Dermis blood vessel endothelial cell (primary cell): ENCODE measurements around the gene KCNT2. TPM values are rescaled to one million over a fixed set of nuclear protein-coding genes. Genes with fewer than 3 reads are reported as not detected.

Source experiments
- DNase-seq: peaks from one replicate; pipeline ENCODE4 v3.0.0; 2010
- total RNA-seq: library from RNA; depleted of rRNA; stranded (reverse); fragments of >200 nt; gene quantifications from 2 replicates; pipeline ENCODE4 v1.2.3, GENCODE V29; 2014

KCNT2 gene
- total RNA-seq, 1 donor from 2014 or later = 0.17 TPM

- no peak for DNase-seq
These were observed 162.5 kb downstream of the KCNT2 start for GRCh38 chr1:196445775-196446174.

DNA sequence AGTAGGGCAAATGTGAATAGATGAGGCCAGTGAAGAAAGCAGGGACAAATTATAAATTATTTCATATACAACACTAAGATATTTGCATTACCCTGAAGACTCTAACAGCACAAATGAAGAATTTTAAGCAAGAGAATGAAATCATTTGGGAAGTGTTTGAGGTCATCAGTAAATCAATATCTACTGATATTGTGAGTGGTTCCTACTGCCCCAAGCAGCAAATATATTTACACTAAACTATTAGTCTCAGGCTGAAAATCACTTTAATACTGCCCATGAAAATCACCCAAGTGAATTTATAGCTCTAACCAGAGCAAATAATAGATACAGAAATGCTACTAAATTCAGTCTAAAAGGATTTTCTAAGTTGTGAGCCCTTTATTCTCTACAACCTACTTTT lies 163.6 kb downstream of the KCNT2 start:
- DNase-seq = no peak

DNA sequence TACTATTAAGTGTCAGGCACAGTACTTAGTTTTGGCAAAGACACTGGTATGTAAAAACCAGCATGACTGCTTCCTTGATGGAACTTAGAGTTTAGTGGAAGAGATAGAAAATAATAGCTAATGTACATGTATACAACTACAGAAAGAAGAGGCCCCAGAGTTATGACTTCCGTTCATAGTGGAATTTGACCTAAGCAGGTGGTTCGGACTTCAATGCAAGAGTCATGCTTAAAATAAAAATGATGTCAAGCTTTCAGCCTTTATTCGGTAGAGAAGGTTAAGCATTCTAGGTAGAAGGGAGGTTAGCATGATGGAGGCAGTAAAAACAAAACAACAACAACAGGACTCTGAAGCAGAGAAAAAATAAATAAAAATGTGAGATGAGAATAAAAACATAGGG lies 165.9 kb downstream of the KCNT2 start:
- DNase-seq = no peak

GRCh38 chr1:196440711-196441110 lies 167.5 kb downstream of the KCNT2 start:
- no peak for DNase-seq

GRCh38 chr1:196438329-196438728 lies 169.9 kb downstream of the KCNT2 start:
- no peak for DNase-seq

- no peak for DNase-seq
These were observed 170.6 kb downstream of the KCNT2 start for GRCh38 chr1:196437671-196438070.

DNA sequence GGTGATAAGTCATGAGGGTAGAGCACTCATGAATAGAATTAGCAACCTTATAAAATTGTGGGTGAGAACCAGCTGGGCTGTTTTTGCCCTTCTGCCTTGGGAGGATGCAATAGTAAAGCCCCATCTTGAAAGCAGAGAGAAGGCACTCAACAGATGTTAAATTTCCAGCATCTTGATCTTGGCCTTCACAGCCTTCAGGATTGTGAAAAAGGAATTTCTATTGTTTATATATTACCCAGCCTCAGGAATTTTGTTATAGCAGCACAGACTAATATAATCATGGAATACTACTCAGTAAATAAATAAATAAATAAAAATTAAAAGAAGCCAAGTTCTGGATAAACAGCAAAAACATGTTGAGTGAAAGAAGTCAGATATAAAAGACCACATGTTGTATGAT lies 175.2 kb downstream of the KCNT2 start:
- DNase-seq = no peak

GRCh38 chr1:196427976-196428734 lies 180.1 kb downstream of the KCNT2 start:
- DNase-seq = no peak

DNA sequence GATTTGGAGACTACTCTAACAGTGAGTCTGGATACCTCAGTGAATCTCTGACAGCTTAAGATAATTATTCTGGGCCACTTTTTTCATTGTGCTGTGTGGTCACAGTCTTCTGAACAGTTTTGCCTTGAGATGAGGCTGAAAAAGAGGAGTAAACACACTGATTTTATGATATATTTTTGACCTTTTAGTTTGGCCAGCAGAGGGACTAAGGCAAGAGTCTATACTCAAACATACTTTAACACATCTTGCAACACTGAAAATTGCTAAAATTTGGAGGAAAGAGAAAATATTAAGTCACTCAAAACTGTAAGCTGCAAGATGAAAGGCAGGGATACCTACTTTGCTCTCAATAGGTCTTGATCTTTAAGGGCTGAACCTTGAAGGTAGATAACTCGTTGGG lies 182.7 kb downstream of the KCNT2 start:
- DNase-seq = no peak

DNA sequence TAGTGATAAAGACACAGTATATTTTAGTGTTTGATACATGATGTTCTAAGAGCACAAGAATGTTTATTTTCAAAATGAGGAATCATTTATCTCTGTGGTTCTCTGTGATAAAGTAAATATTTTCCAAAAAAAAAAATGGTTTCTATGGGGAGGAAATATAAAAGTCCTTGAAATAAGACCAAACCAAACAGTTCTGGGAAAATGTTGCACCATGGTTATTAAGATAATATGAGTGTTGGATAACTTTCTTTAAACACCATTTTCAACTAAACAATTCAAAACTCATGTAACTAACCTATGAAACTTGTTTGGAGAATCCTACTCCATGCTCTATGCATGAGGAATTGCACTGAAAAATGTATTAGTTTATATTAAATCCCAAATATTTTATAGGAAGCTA lies 184.6 kb downstream of the KCNT2 start:
- no peak for DNase-seq

GRCh38 chr1:196418772-196419171 lies 189.5 kb downstream of the KCNT2 start:
- no peak for DNase-seq

DNA sequence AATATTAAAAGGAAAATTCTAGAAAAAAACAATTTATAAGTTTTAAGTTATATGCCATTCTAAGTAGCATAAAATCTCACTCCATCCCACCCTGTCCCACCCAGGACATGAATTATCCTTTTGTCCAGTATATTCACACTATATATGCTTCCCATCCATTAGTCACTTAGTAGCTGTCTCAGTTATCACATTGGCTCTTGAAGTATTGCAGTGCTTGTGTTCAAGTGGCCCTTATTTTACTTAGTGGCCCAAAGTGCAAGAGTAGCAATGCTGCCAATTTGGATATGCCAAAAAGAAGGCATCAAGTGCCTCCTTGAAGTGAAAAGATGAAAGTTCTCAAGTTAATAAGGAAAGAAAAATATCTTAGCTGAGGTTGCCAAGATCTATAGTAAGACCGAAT lies 192.3 kb downstream of the KCNT2 start:
- no peak for DNase-seq

GRCh38 chr1:196412326-196412725 lies 195.9 kb downstream of the KCNT2 start:
- DNase-seq = no peak

GRCh38 chr1:196410768-196411167 lies 197.5 kb downstream of the KCNT2 start:
- no peak for DNase-seq

DNA sequence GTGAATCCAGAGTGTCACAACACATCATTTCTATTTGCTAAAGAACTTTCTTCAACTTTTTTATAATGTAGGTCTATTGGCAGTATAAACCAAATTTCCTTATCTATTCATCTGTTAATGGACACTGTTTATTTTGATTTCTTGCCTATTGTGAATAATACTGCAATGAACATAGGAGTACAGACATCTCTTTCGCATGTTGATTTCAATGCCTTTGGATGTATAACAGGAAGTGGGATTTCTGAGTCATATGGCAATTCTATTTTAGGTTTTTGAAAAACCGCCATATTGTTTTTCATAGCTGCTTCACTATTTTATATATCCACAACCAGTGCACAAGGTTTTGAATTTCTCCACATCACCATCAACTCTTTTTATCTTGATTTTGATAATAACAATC lies 198.7 kb downstream of the KCNT2 start:
- peak; percentile 34 for DNase-seq

GRCh38 chr1:196407358-196408051 lies 200.7 kb downstream of the KCNT2 start:
- DNase-seq = peak; percentile 34

GRCh38 chr1:196405839-196406238 lies 202.4 kb downstream of the KCNT2 start:
- no peak for DNase-seq

GRCh38 chr1:196403803-196404690 lies 204.2 kb downstream of the KCNT2 start:
- no peak for DNase-seq

DNA sequence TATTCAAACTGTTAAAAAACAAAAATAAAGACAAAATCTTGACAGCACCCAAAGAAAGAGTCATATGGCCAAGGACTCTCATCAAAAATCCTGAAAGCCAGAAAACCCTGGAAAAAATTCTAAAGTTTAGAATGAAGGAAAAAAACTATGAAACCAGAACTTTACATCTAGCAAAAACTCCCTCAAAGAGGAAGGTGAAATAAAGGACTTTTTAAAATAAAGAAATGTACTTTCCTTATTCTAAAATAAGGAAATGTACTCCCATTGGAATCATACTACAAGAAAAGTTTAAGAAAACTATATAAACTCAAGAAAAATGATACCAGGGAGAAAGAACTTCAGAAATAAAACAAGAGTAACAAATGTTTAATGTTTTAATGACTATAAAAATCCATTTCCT lies 206.3 kb downstream of the KCNT2 start:
- no peak for DNase-seq

GRCh38 chr1:196401452-196401833 lies 206.8 kb downstream of the KCNT2 start:
- no peak for DNase-seq

- DNase-seq = peak; percentile 59
These were observed 207.5 kb downstream of the KCNT2 start for GRCh38 chr1:196400478-196401451.

DNA sequence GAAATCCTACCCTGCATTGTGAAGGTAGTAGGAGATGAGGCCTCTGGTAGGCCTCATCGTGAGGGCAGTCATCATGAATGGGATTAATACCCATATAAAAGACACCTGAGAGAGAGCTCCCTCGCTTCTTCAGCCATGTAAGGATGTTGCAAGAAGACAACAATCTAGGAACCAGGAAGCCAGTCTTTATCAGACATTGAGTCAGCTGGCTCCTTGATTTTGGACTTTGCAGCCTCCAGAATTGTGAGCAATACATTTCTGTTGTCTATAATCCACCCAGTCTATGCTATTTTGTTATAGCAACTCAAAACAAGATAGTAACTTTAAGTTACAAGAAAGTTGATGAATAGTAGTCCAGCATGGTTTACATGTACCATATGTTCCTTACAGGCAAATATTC lies 208.5 kb downstream of the KCNT2 start:
- no peak for DNase-seq
